Head of caudate nucleus (tissue), 42 donors: ENCODE results near the gene ELMO2.
A peak's percentile ranks its signal among the peaks of the same experiment; 100 is the strongest.

Source experiments
- DNase-seq, 42 donors: peaks; one replicate each; pipeline versions ENCODE4 v3.0.0 to v3.0.0-alpha.2; 2020 to 2021; ENCODE audit warnings: mixed read lengths in 7 of 42
- intact Hi-C: fragments of 100-400 bp; cut with DNase I; formaldehyde crosslinking; loops from one replicate; pipeline ENCODE4 v1.15.0; 2022

ELMO2 gene

GRCh38 chr20:46324960-46325703 is 81.3 kb downstream of the ELMO2 start:
- intact Hi-C loops = no loop called here
- DNase-seq = peak in 2 of 42 donors; percentile 28 to 34

DNA sequence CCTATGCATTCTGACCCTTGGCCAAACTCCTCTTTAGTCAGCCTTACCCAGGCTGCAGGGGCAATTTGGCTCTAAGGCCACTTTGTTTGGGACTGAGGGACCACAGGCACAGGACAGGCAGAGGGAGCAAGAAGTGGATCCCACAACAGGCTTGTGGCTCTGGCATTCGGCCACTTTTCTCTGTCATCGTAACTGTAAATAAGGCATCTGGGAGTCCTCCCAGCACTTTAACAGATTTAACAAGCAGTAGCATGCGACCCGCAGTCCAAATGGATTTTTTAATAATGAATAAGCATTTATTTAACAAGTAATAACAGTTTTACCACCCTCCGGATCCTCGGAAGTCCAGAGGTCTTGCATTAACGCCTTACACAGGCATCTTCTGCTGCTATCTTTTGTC is 82.0 kb downstream of the ELMO2 start:
- DNase-seq = no peak
- intact Hi-C loops = no loop called here

GRCh38 chr20:46323557-46323956 is 82.9 kb downstream of the ELMO2 start:
- intact Hi-C loops = no loop called here
- DNase-seq = no peak

GRCh38 chr20:46322641-46323040 is 83.8 kb downstream of the ELMO2 start:
- no peak for DNase-seq
- intact Hi-C loops = no loop called here

- intact Hi-C loops = loop anchor here (10.0 kb wide), 1 partner anchor 183 kb away; no protein-coding TSS in a partner anchor
- DNase-seq = no peak
Observed at GRCh38 chr20:46317685-46318177, 88.7 kb downstream of the ELMO2 start.

- intact Hi-C loops = loop anchor here (10.0 kb wide), 1 partner anchor 182 kb away; no protein-coding TSS in a partner anchor
- DNase-seq = no peak
Observed at GRCh38 chr20:46316984-46317684, 89.3 kb downstream of the ELMO2 start.
